Measurements from ENCODE around the gene ZFP64.

GRCh38 chr20:52175840-52176239 is 15.7 kb downstream of the ZFP64 start:
- TF ChIP-seq CTCF (IDR thresholded peaks at IDR 0.05) (no peak), POLR2A (IDR thresholded peaks at IDR 0.05) (no peak)
